NCI-H460 (cell line): ENCODE measurements around the gene TWIST1. TPM values are rescaled to one million over a fixed set of nuclear protein-coding genes. Genes with fewer than 3 reads are reported as not detected.

Experiments used
- DNase-seq: peaks from one replicate; pipeline ENCODE4 v3.0.0-alpha.2; 2016; ENCODE audit warnings: low read depth; ENCODE audit errors: extremely low read depth
- total RNA-seq: library from RNA; depleted of rRNA; stranded (reverse); fragments of >200 nt; shearing (Covaris generic); gene quantifications from 2 replicates; pipeline ENCODE4 v1.2.3, GENCODE V29; 2014

Gene TWIST1
- total RNA-seq, 1 experiment from 2014 or later: not detected

- no peak for DNase-seq
Observed at GRCh38 chr7:19113855-19114550, 3.4 kb downstream of the TWIST1 start.

GRCh38 chr7:19113002-19113350 is 4.5 kb downstream of the TWIST1 start:
- no peak for DNase-seq

DNA sequence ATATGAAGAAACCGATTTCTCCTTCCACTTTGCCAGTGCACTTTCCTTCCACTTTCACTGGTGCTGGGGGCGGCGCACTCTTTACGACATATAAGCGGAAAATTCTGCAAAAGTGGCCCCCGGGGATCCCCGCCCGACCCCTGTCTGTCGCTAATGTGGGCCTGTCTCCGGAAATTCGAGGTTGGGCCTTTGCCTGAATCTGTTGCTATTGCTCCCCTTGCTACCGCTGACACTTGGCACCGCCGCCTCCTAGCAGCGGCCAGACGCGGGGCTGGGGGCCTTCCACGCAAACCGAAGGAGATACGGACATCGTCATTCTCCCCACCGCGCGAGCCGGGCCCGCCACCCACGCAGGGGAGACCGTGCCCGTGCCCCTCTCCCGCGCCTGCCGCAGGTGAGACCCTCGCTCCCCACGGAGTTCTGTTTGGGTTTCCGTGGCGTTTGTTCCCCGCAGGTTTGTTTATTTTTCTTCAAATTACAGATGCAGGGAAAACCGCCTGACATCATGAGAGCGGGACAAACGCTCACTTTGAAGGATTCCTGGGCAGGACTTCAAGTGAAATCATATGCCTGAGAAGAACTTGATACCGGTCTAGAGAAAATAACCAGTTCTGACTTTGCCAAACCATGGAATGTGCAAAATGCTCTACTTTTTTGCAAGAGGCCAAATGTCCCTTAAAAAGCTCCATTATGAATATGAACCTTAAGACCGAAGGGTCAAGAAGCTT is 5.0 kb downstream of the TWIST1 start:
- DNase-seq: no peak

DNA sequence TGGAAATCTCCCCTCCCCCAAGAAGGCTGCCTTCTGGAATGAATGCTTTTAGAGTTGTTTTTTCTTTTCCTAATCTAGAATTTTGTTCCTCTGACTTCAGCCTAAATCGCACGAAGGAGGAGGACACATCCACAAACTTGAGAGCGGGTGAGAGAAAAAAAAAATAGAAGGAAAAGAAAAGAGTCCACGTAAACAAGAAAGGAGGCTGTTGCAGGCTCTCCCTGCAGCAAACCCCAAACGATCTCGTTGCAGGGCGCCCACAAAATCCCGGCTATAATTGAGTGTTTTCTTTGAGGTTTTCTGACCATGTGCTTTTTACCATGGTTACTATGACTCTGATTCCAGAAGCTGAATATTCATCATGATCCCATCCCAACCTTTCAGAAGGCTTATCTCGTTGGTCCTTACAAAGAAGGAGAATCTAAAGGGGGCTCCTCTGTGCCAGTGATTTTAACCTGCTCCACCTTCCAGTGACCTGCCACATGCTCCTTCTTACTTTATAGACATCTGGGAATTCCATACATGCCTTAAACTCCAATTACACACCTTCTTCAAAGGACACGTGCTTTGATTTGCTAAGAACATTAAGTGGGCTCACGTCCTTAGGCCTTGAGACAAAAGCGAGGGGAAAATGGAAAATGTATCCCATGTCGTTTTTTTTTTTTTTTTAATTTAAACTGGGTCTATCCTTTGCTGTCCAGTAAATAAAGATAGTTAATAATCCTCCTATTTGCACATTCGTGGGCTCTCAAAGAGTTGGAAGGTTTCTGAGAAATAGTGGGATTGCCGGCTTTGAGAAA is 5.8 kb downstream of the TWIST1 start:
- DNase-seq: no peak

DNA sequence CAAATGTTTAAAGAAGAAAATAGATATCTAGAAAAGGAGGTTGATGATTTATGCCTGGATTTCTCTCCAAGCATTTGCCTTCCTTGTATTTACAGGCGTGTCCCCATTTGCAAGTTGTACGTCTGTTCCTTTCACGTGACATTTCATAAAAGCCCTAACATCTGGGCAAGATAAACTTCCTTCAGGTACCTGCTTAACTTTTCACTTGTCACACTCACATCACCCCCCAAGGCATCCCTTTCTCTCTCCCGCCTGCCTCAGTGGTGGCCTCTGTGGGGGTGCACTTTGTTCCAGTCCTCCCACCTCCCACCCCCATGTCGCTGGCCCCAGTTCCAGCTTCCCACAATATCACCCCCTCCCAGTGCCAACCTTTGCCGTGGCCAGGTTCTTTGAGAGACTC is 6.7 kb downstream of the TWIST1 start:
- DNase-seq: no peak

- no peak for DNase-seq
Observed at GRCh38 chr7:19110026-19110730, 7.3 kb downstream of the TWIST1 start.

- DNase-seq: no peak
Observed at GRCh38 chr7:19109000-19109946, 8.2 kb downstream of the TWIST1 start.

- DNase-seq: no peak
Observed at GRCh38 chr7:19107356-19108146, 9.9 kb downstream of the TWIST1 start.

DNA sequence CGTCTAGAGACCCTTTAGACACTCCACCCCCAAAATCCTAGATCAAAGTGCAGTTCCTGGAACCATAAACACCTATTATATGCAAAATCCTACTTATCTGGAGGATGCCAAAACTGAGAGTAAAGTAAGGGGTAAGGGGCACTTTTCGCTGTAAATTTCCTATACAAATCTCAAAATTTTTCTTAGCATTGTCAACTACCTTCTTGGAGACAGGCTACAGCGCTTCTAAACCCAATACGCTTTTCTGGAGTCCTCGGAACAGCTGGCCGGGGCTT is 10.4 kb downstream of the TWIST1 start:
- no peak for DNase-seq

DNA sequence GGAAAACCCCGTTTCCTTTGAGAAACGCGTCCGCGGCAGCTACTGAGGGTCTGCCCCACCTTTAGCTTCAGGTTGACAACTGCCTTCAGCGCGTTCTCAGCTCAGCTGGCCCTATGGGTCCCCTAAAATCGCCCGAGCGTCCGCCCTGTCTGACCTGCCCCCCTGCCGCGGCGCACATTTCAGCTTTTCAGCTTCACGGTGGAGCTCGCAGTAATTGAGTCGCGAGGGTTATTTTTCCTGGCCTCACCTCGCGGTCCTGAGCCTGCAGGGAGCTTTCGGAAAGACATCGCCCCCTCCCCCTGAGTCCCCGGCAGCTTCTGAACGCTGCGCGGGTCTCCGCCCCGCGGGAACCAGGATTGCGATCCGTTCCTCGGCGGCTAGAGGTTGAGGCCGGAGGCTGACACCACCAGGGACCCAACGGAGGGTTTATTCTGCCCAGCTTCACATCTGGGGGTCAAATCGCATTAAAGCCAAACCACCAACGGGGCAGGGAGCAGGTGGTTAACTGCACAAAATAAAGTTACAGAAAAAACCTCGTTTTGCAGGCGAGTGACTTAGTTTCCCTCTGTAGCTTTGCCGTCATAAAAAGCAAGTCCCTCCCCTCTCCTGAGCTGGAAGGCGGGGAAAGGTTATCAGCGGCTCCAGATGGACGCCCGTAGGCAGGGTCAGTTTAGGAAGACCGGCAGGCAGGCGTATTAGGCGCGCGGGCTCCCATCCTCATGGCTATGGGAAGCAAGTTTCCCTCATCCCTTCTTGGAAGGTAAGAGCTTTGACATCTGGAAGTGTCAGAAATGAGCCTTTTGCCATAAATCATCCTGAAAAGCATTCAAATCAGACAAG is 11.0 kb downstream of the TWIST1 start:
- no peak for DNase-seq

- DNase-seq: no peak
Observed at GRCh38 chr7:19105546-19105945, 11.9 kb downstream of the TWIST1 start.

GRCh38 chr7:19104811-19105210 is 12.6 kb downstream of the TWIST1 start:
- DNase-seq: no peak

DNA sequence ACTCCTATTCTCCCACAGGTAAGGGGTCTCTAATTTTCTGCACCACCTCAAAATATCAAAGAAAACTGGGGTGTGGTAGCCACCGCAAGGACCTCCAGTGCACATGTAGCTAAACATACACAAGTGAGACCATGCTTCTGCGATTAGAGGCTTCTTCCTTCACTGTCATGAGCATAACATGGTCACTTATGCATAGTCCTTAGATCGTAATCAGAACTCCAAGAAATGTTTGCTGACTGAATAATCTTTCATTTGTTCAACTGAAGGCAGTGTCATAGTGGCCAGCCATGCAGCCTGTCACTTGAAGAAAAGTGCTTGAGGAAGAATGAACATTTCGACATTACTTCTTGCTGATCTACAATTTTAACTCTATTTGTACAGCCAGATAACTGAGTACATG is 14.6 kb downstream of the TWIST1 start:
- DNase-seq: no peak

DNA sequence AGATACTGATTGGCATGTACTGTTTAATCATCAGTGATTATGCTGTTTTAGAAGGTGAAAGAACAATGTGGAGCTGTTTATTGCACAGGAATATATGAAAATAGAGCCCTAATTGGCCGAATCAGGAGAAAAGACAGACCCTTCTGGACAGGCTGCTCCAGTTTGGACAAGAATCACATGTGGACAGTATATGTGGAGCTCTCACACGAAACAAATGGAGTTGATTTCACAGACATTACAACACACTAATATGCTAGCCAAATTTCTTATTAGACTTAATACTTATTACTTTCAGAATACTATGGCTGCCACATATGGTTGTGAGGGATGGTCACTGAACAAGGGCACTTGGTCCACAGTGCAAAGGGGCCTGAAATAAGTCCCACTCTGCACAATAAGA is 15.5 kb downstream of the TWIST1 start:
- DNase-seq: no peak

DNA sequence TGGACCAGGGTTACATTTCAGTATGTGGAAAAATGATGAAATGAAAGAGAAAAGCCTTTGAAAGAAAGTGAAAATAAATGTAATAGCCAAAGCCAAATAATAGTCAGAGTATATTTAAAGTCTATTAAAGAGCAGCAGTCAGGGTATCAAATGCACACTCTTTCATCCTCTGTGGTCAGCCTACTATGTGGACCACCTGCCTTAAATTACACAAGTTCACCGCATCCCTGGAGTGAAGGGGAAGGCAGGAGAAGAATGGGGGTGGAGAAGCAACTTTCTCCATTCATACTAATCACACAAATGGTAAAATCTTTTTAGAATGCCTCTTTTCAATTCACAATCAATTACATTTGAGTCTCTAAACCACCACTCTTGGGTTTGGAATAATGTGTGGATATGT is 16.0 kb downstream of the TWIST1 start:
- DNase-seq: no peak

GRCh38 chr7:19099924-19100323 is 17.5 kb downstream of the TWIST1 start:
- DNase-seq: no peak

- no peak for DNase-seq
Observed at GRCh38 chr7:19099194-19099593, 18.2 kb downstream of the TWIST1 start.

GRCh38 chr7:19098510-19098909 is 18.9 kb downstream of the TWIST1 start:
- DNase-seq: no peak
